H1 (cell line): ENCODE results near the gene PRKCZ. TPM values are rescaled to one million over a fixed set of nuclear protein-coding genes. Genes with fewer than 3 reads are reported as not detected.

Source experiments
- CTCF ChIA-PET: fragments of 300-600 bp; sonication (Branson Sonifier 250); formaldehyde crosslinking; loops from one replicate; lab custom pipeline; 2021; ENCODE audit not compliant: partially characterized antibody; lab: Charles Lee
- POLR2A ChIA-PET: fragments of 300-600 bp; sonication (Branson Sonifier 250); formaldehyde crosslinking; loops from one replicate; lab custom pipeline; 2021; ENCODE audit warnings: inconsistent platforms; ENCODE audit not compliant: partially characterized antibody; lab: Charles Lee
- DNase-seq, 2 experiments: peaks; one replicate each; pipeline versions ENCODE4 v3.0.0 to v3.0.0-alpha.2; 2010 to 2022; ENCODE audit warnings: low spot score in 2 of 2, low read depth in 1 of 2, mixed read lengths in 1 of 2
- FAIRE-seq: peaks from 2 replicates; lab custom pipeline; 2011; peaks lifted over from hg19 to GRCh38; lab: Jason Lieb, UNC
- H2AFZ ChIP-seq: 2 replicates; pipeline ENCODE4 v1.8.1; 2012; ENCODE audit warnings: low read length, inconsistent platforms
- H2AK5ac ChIP-seq: 2 replicates; pipeline ENCODE4 v1.6.1; 2013; ENCODE audit warnings: low read depth, low read length
- H2BK120ac ChIP-seq: replicated peaks from 2 replicates; pipeline ENCODE3; 2013; ENCODE audit warnings: low read depth, low read length, inconsistent platforms
- H2BK12ac ChIP-seq: 2 replicates; pipeline ENCODE4 v1.6.1; 2013; ENCODE audit warnings: low read depth, low read length
- H2BK15ac ChIP-seq: 2 replicates; pipeline ENCODE4 v1.6.1; 2013; ENCODE audit warnings: low read length
- H2BK20ac ChIP-seq: 2 replicates; pipeline ENCODE4 v1.6.1; 2013; ENCODE audit warnings: low read length
- H2BK5ac ChIP-seq: 2 replicates; pipeline ENCODE4 v1.6.1; 2013; ENCODE audit warnings: low read depth, low read length
- H3K14ac ChIP-seq: 2 replicates; pipeline ENCODE4 v1.6.1; 2013; ENCODE audit warnings: inconsistent platforms; ENCODE audit not compliant: insufficient read length
- H3K18ac ChIP-seq: 2 replicates; pipeline ENCODE4 v1.6.1; 2013; ENCODE audit warnings: low read length; ENCODE audit errors: extremely low read depth
- H3K23ac ChIP-seq: 2 replicates; pipeline ENCODE4 v1.6.1; 2013; ENCODE audit warnings: inconsistent platforms; ENCODE audit not compliant: insufficient read length
- H3K23me2 ChIP-seq: 2 replicates; pipeline ENCODE4 v1.6.1; 2013; ENCODE audit warnings: low read depth, low read length
- H3K27ac ChIP-seq: 2 replicates; pipeline ENCODE4 v1.6.1; 2011; ENCODE audit warnings: low read depth, low read length, inconsistent platforms
- H3K27me3 ChIP-seq, 4 experiments: replicated peaks in 1 of 4; 1 replicate in 1 of 4; 2 replicates in 3 of 4; pipeline versions ENCODE4 v1.6.1 to v1.8.1; 2011 to 2013; ENCODE audit warnings: low read length in 3 of 4, mild to moderate bottlenecking in 3 of 4, inconsistent platforms in 2 of 4, mixed read lengths in 2 of 4, moderate library complexity in 1 of 4; ENCODE audit not compliant: control insufficient read depth in 3 of 4, insufficient read depth in 3 of 4; ENCODE audit errors: extremely low read depth in 1 of 4
- H3K36me3 ChIP-seq, 4 experiments: 2 replicates each; pipeline versions ENCODE4 v1.6.1 to v1.8.1; 2011 to 2013; ENCODE audit warnings: mild to moderate bottlenecking in 4 of 4, low read length in 3 of 4, moderate library complexity in 2 of 4, control low read depth in 1 of 4, inconsistent platforms in 1 of 4; ENCODE audit not compliant: insufficient read depth in 4 of 4, control insufficient read depth in 2 of 4
- H3K4ac ChIP-seq: replicated peaks from 2 replicates; pipeline ENCODE3; 2013; ENCODE audit warnings: low read length, low read depth, mixed read lengths, inconsistent platforms; ENCODE audit not compliant: insufficient read length
- H3K4me1 ChIP-seq, 4 experiments: replicated peaks in 1 of 4; 1 replicate in 1 of 4; 2 replicates in 3 of 4; pipeline versions ENCODE4 v1.6.1 to v1.8.1; 2011 to 2013; ENCODE audit warnings: low read length in 3 of 4, inconsistent platforms in 2 of 4, mixed read lengths in 1 of 4; ENCODE audit not compliant: insufficient read depth in 4 of 4, control insufficient read depth in 3 of 4
- H3K4me2 ChIP-seq, 2 experiments: 2 replicates each; pipeline versions ENCODE4 v1.6.1 to v1.8.1; 2011 to 2013; ENCODE audit warnings: low read depth in 2 of 2, low read length in 2 of 2, control low read depth in 1 of 2, inconsistent platforms in 1 of 2, mild to moderate bottlenecking in 1 of 2; ENCODE audit not compliant: insufficient read depth in 1 of 2
- H3K4me3 ChIP-seq, 4 experiments: fragments of 200-600, 300-600 bp in 1 of 4; sonication (generic), shearing (Covaris generic), sonication (Bioruptor Twin) in 1 of 4; 2 replicates each; pipeline versions ENCODE4 v1.5.1 to v1.8.1; 2011 to 2016; ENCODE audit warnings: low read length in 4 of 4, low read depth in 3 of 4, control low read depth in 2 of 4, inconsistent platforms in 2 of 4, mild to moderate bottlenecking in 2 of 4, mixed read lengths in 1 of 4, moderate library complexity in 1 of 4; ENCODE audit not compliant: insufficient read depth in 2 of 4; ENCODE audit errors: extremely low read depth in 1 of 4
- H3K56ac ChIP-seq: replicated peaks from 2 replicates; pipeline ENCODE3; 2013; ENCODE audit warnings: low read depth, mild to moderate bottlenecking, mixed read lengths, low read length, inconsistent platforms; ENCODE audit not compliant: insufficient read length
- H3K79me1 ChIP-seq: 2 replicates; pipeline ENCODE4 v1.6.1; 2013; ENCODE audit warnings: low read depth, low read length, control low read depth
- H3K79me2 ChIP-seq, 2 experiments: 2 replicates each; pipeline versions ENCODE4 v1.6.1 to v1.8.1; 2012 to 2013; ENCODE audit warnings: low read length in 2 of 2, mild to moderate bottlenecking in 2 of 2, inconsistent platforms in 1 of 2; ENCODE audit not compliant: insufficient read depth in 2 of 2, control insufficient read depth in 1 of 2
- H3K9ac ChIP-seq, 4 experiments: replicated peaks in 1 of 4; 1 replicate in 1 of 4; 2 replicates in 3 of 4; pipeline versions ENCODE4 v1.6.1 to v1.8.1; 2011 to 2013; ENCODE audit warnings: low read depth in 3 of 4, low read length in 3 of 4, control low read depth in 2 of 4, mild to moderate bottlenecking in 2 of 4, moderate library complexity in 2 of 4, inconsistent platforms in 1 of 4; ENCODE audit errors: extremely low read depth in 1 of 4
- H3K9me3 ChIP-seq, 2 experiments: 2 replicates each; pipeline versions ENCODE4 v1.6.1 to v1.8.1; 2012 to 2013; ENCODE audit warnings: mild to moderate bottlenecking in 2 of 2, moderate library complexity in 2 of 2, control low read depth in 1 of 2, inconsistent platforms in 1 of 2, low read depth in 1 of 2, low read length in 1 of 2, mixed read lengths in 1 of 2; ENCODE audit not compliant: insufficient read depth in 2 of 2
- H4K20me1 ChIP-seq, 2 experiments: replicated peaks in 1 of 2; 2 replicates each; pipeline versions ENCODE3 to v1.8.1; 2011 to 2013; ENCODE audit warnings: inconsistent platforms in 2 of 2, low read length in 2 of 2, mild to moderate bottlenecking in 1 of 2; ENCODE audit not compliant: insufficient read depth in 2 of 2, control insufficient read depth in 1 of 2
- H4K5ac ChIP-seq: 2 replicates; pipeline ENCODE4 v1.6.1; 2013; ENCODE audit warnings: low read length, low read depth, mixed read lengths, inconsistent platforms; ENCODE audit not compliant: insufficient read length
- H4K8ac ChIP-seq: 2 replicates; pipeline ENCODE4 v1.8.0; 2013; ENCODE audit warnings: mild to moderate bottlenecking, moderate library complexity, low read length, inconsistent platforms; ENCODE audit not compliant: insufficient read depth; ENCODE audit errors: extremely low read depth
- H4K91ac ChIP-seq: replicated peaks from 2 replicates; pipeline ENCODE3; 2013; ENCODE audit warnings: low read length, mixed read lengths, inconsistent platforms; ENCODE audit not compliant: insufficient read length
- ASH2L ChIP-seq: fragments of 200-600, 300-600 bp; sonication (generic); IDR thresholded peaks from one replicate; pipeline ENCODE4 v1.7.1; 2017; ENCODE audit warnings: low read length
- BACH1 ChIP-seq: IDR thresholded peaks from 2 replicates; pipeline ENCODE4 v1.6.1; 2012; ENCODE audit warnings: low read length, improper control_type of control experiment
- BCL11A ChIP-seq, 2 experiments: IDR thresholded peaks; one replicate each; pipeline ENCODE4 v1.6.1; 2011; ENCODE audit warnings: low read depth in 2 of 2, low read length in 2 of 2, mild to moderate bottlenecking in 2 of 2
- CBX5 ChIP-seq: fragments of 300-800, 300-1000 bp; sonication (generic); IDR thresholded peaks from 2 replicates; pipeline ENCODE4 v1.7.1; 2016; ENCODE audit warnings: antibody characterized with exemption, low read length, low read depth
- GABPA ChIP-seq: IDR thresholded peaks from 2 replicates; pipeline ENCODE4 v1.6.1; 2011; ENCODE audit warnings: mild to moderate bottlenecking, low read length, moderate library complexity, borderline replicate concordance; ENCODE audit not compliant: insufficient read depth
- RNF2 ChIP-seq: fragments of 200-900, 300-1000 bp; sonication (generic); IDR thresholded peaks from 2 replicates; pipeline ENCODE4 v1.7.1; 2016; ENCODE audit warnings: borderline replicate concordance, low read depth, mild to moderate bottlenecking, antibody characterized with exemption, low read length; ENCODE audit not compliant: poor library complexity, severe bottlenecking; ENCODE audit errors: missing control alignments
- SAP30 ChIP-seq: fragments of 300-600 bp; sonication (generic); IDR thresholded peaks from 2 replicates; pipeline ENCODE4 v1.7.1; 2012; ENCODE audit warnings: low read length, moderate library complexity, mild to moderate bottlenecking, inconsistent platforms; ENCODE audit not compliant: insufficient read depth, insufficient replicate concordance
- TAF1 ChIP-seq: IDR thresholded peaks from 2 replicates; pipeline ENCODE4 v1.6.1; 2011; ENCODE audit warnings: mild to moderate bottlenecking, low read depth, low read length
- TCF12 ChIP-seq: IDR thresholded peaks from 2 replicates; pipeline ENCODE4 v1.6.1; 2011; ENCODE audit warnings: low read depth, mild to moderate bottlenecking, low read length
- WGBS, 2 experiments: shearing (Covaris generic) in 1 of 2; methylation state at CpG; one replicate each; pipeline versions ENCODE4 v1.1.6 to v1.1.7; 2013 to 2015; ENCODE audit warnings: low lambda C conversion rate in 2 of 2, mixed read lengths in 2 of 2, inconsistent platforms in 1 of 2, low coverage in 1 of 2, missing lambda C conversion rate in 1 of 2; ENCODE audit not compliant: insufficient replicate concordance in 2 of 2, insufficient coverage in 1 of 2, insufficient read length in 1 of 2; ENCODE audit errors: extremely low coverage in 1 of 2, missing lambda C conversion rate in 1 of 2; 5-methylcytosine and 5-hydroxymethylcytosine counted together
- polyA plus RNA-seq, 7 experiments: library from polyadenylated mRNA; depleted of rRNA in 3 of 7; stranded (reverse) in 5 of 7; unstranded in 2 of 7; fragments of >200 nt in 5 of 7; fragments of 200-250 nt in 2 of 7; gene quantifications; 1 replicate in 5 of 7; 2 replicates in 1 of 7; 4 replicates in 1 of 7; pipeline versions ENCODE4 v1.2.1 to v1.2.3, GENCODE V29; 2011 to 2013; ENCODE audit warnings: missing spikeins in 2 of 7, mixed read lengths in 2 of 7
- total RNA-seq: library from RNA; stranded (reverse); fragmentation: NEBNext Ultra II Directional; extraction: Animal tissue kit (Norgen Biotek cat#: 25700); gene quantifications from 2 replicates; pipeline ENCODE4 v1.2.1, GENCODE V29; 2021
- TF ChIP-seq, protein P1 (sequence below): IDR thresholded peaks from 2 replicates; pipeline ENCODE4 v1.6.1; 2011; ENCODE audit warnings: low read depth, mild to moderate bottlenecking, low read length; ENCODE audit not compliant: insufficient read depth
- TF ChIP-seq, protein P2 (sequence below): IDR thresholded peaks from 2 replicates; pipeline ENCODE4 v1.6.1; 2012; ENCODE audit warnings: inconsistent platforms
- TF ChIP-seq, protein P3 (sequence below): IDR thresholded peaks from 2 replicates; pipeline ENCODE4 v1.6.1; 2012; ENCODE audit warnings: inconsistent platforms

PRKCZ gene
- total and polyA plus RNA-seq, 2 of the 8 experiments (the other 6 are each of a cell fraction or from before 2014, with no cell fraction given), result 37.4 to 45.1 TPM

DNA sequence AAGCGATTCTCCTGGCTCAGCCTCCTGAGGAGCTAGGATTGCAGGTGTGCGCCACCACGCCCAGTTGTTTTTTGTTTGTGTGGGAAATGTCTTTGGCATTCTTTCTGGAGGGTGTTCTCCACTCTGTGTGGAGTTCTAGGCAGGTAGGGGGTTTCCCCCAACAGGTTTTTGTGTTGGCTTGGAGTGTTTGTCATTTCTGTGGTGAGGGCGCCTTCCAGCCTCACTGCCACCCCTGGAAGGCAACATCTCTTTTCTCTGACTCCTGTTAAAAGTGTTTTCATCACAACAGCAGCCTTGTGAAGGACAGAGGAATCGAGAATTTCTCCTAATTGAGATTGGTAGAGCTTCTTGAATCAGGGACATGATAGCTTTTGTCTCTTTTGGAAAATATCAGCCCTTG, 69.7 kb downstream of the PRKCZ start:
- no peak overlapping the region for H2BK20ac ChIP-seq
- H3K23me2 ChIP-seq, result peaks cover 8% of the 10 kb centered on the region; the same call in 1 of the 2 replicates
- H3K4me1 ChIP-seq, result peaks cover 0 to 18% (median 12%) of the 10 kb centered on the region in 4 experiments; a peak in 6 of 7 replicates
- FAIRE-seq (no peak), DNase-seq (no peak)
- H3K27ac ChIP-seq, result no peak overlapping the region
- H3K79me1 ChIP-seq, result no peaks in the 10 kb centered on the region
- no peaks in the 10 kb centered on the region for H3K27me3 ChIP-seq
- CTCF ChIA-PET, result interaction anchor here (0.6 to 1.3 kb wide), 3 partner anchors 20 to 1296 kb away, joined by 3 to 6 read pairs (median 4); no protein-coding TSS in a partner anchor
- no peak overlapping the region for H4K8ac ChIP-seq
- H3K9me3 ChIP-seq, result no peaks in the 10 kb centered on the region
- H2AK5ac ChIP-seq, result no peak overlapping the region
- H4K5ac ChIP-seq, result no peak overlapping the region
- H3K14ac ChIP-seq, result no peak overlapping the region
- no peak overlapping the region for H2AFZ ChIP-seq
- no peak overlapping the region for H3K56ac ChIP-seq
- H4K20me1 ChIP-seq, result peaks cover 0 to 5% of the 10 kb centered on the region in 2 experiments
- no peak overlapping the region for H3K18ac ChIP-seq
- H4K91ac ChIP-seq, result no peak overlapping the region
- H3K4me2 ChIP-seq, result no peak overlapping the region
- no peak overlapping the region for H2BK12ac ChIP-seq
- H2BK15ac ChIP-seq, result no peak overlapping the region
- no peak overlapping the region for H3K4ac ChIP-seq
- H2BK5ac ChIP-seq, result no peak overlapping the region
- H2BK120ac ChIP-seq, result no peak overlapping the region
- H3K9ac ChIP-seq, result no peak overlapping the region
- 86% methylated on average over 5 of the region's 5 CpGs; no CpG with 5 or more reads in 1 of the 2 experiments for WGBS, 2 experiments
- H3K79me2 ChIP-seq, result peaks cover 0 to 16% of the 10 kb centered on the region in 2 experiments; a peak in 1 of 4 replicates
- no peak overlapping the region for H3K23ac ChIP-seq
- H3K4me3 ChIP-seq, result no peak overlapping the region
- POLR2A ChIA-PET, result no interaction called here
- no peaks in the 10 kb centered on the region for H3K36me3 ChIP-seq
- TF ChIP-seq, protein P1, sequence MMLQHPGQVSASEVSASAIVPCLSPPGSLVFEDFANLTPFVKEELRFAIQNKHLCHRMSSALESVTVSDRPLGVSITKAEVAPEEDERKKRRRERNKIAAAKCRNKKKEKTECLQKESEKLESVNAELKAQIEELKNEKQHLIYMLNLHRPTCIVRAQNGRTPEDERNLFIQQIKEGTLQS, result no peak
- TF ChIP-seq TCF12 (no peak), SAP30 (no peak), CBX5 (no peak), BACH1 (no peak), TAF1 (no peak), RNF2 (no peak), BCL11A (IDR thresholded peaks at IDR 0.05; ENCODE audit: low read depth in 2 of 2, low read length in 2 of 2) (no peak), GABPA (no peak), ASH2L (no peak)
- TF ChIP-seq, protein P2, sequence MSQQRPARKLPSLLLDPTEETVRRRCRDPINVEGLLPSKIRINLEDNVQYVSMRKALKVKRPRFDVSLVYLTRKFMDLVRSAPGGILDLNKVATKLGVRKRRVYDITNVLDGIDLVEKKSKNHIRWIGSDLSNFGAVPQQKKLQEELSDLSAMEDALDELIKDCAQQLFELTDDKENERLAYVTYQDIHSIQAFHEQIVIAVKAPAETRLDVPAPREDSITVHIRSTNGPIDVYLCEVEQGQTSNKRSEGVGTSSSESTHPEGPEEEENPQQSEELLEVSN, result no peak
- TF ChIP-seq, protein P3, sequence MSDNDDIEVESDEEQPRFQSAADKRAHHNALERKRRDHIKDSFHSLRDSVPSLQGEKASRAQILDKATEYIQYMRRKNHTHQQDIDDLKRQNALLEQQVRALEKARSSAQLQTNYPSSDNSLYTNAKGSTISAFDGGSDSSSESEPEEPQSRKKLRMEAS, result no peak
